HEK293T (cell line): Measurements from ENCODE around the gene AIRE.

ENCODE experiments used
- CTCF ChIA-PET: fragments of 350-600 bp; formaldehyde crosslinking; extraction: SDS; loops from one replicate; lab custom pipeline; 2021; ENCODE audit warnings: antibody characterized with exemption, inconsistent platforms; lab: Yijun Ruan, JAX
- POLR2A ChIA-PET: fragments of 350-600 bp; formaldehyde crosslinking; extraction: SDS; loops from one replicate; lab custom pipeline; 2020; ENCODE audit warnings: antibody characterized with exemption, inconsistent platforms; lab: Yijun Ruan, JAX
- DNase-seq: peaks from one replicate; pipeline ENCODE4 v3.0.0; 2012; ENCODE audit warnings: mixed read lengths; ENCODE audit errors: extremely low spot score
- ARNT ChIP-seq: fragments of 450-650 bp; IDR thresholded peaks from 2 replicates; pipeline ENCODE4 v1.6.1; 2017; ENCODE audit warnings: mild to moderate bottlenecking
- BHLHE40 ChIP-seq: fragments of 450-650 bp; IDR thresholded peaks from 2 replicates; pipeline ENCODE4 v1.6.1; 2016; ENCODE audit warnings: mild to moderate bottlenecking, moderate library complexity, borderline replicate concordance
- CTBP1 ChIP-seq: fragments of 450-650 bp; IDR thresholded peaks from 2 replicates; pipeline ENCODE4 v1.6.1; 2016; ENCODE audit warnings: borderline replicate concordance
- ELF4 ChIP-seq: fragments of 450-650 bp; IDR thresholded peaks from 2 replicates; pipeline ENCODE4 v1.6.1; 2017; ENCODE audit warnings: antibody characterized with exemption
- FOXA1 ChIP-seq: fragments of 450-650 bp; IDR thresholded peaks from 2 replicates; pipeline ENCODE4 v1.6.1; 2016; ENCODE audit warnings: mild to moderate bottlenecking
- FOXK2 ChIP-seq: fragments of 450-650 bp; IDR thresholded peaks from 2 replicates; pipeline ENCODE4 v1.6.1; 2016; ENCODE audit warnings: mild to moderate bottlenecking
- FOXM1 ChIP-seq: fragments of 450-650 bp; IDR thresholded peaks from 2 replicates; pipeline ENCODE4 v1.6.1; 2017; ENCODE audit warnings: mild to moderate bottlenecking, borderline replicate concordance
- HDGF ChIP-seq: fragments of 450-650 bp; IDR thresholded peaks from 2 replicates; pipeline ENCODE4 v1.6.1; 2017; ENCODE audit warnings: antibody characterized with exemption, borderline replicate concordance
- L3MBTL2 ChIP-seq: fragments of 450-650 bp; conservative IDR thresholded peaks from 2 replicates; pipeline ENCODE4 v1.6.1; 2016; ENCODE audit warnings: mild to moderate bottlenecking
- LEF1 ChIP-seq: fragments of 450-650 bp; IDR thresholded peaks from 2 replicates; pipeline ENCODE4 v1.6.1; 2017; ENCODE audit warnings: mild to moderate bottlenecking, borderline replicate concordance
- NFRKB ChIP-seq: fragments of 450-650 bp; IDR thresholded peaks from 2 replicates; pipeline ENCODE4 v1.6.1; 2016; ENCODE audit warnings: mild to moderate bottlenecking, moderate library complexity
- SP1 ChIP-seq: fragments of 450-650 bp; IDR thresholded peaks from 2 replicates; pipeline ENCODE4 v1.6.1; 2017
- SUZ12 ChIP-seq: fragments of 450-650 bp; IDR thresholded peaks from 2 replicates; pipeline ENCODE4 v1.6.1; 2016; ENCODE audit warnings: mild to moderate bottlenecking
- TARDBP ChIP-seq: fragments of 450-650 bp; IDR thresholded peaks from 2 replicates; pipeline ENCODE4 v1.6.1; 2016
- ZNF384 ChIP-seq: fragments of 450-650 bp; IDR thresholded peaks from 2 replicates; pipeline ENCODE4 v1.6.1; 2016
- TF ChIP-seq, protein P1 (sequence below): fragments of 450-650 bp; IDR thresholded peaks from 2 replicates; pipeline ENCODE4 v1.6.1; 2016

AIRE gene

DNA sequence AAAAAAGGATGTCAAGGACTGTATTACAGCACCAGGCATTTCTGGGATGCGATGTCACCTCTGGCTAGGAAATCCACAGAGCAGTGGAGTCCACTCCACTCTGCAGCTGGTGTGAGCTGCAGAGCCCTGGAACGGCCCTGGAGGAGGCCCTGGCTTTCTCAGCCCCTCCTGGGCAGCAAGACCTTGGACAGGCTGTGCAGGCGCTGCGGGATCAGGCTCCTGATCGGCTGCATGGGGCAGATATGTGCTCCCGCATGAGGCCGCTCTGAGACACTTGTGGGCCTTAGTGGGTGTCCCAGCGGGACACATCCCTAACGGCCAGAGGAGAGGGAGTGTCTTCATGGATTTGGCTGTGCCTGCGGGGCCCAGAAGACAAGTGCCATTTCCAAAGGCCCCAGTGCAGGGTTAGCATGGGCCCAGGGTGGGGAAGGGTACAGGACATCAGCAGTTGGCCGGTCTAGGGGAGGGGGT is 30.1 kb upstream of the AIRE start:
- CTCF ChIA-PET = interaction anchor here (0.6 kb wide), 1 partner anchor 21 kb away, joined by 4 read pairs; no protein-coding TSS in a partner anchor
- POLR2A ChIA-PET = no interaction called here
- no peak for DNase-seq
- TF ChIP-seq HDGF (no peak), SP1 (no peak), ARNT (no peak), FOXA1 (no peak), FOXM1 (no peak), SUZ12 (no peak), LEF1 (no peak), ZNF384 (no peak), L3MBTL2 (no peak), TARDBP (no peak), FOXK2 (no peak), NFRKB (no peak), CTBP1 (no peak), BHLHE40 (no peak), ELF4 (no peak)
- TF ChIP-seq, protein P1, sequence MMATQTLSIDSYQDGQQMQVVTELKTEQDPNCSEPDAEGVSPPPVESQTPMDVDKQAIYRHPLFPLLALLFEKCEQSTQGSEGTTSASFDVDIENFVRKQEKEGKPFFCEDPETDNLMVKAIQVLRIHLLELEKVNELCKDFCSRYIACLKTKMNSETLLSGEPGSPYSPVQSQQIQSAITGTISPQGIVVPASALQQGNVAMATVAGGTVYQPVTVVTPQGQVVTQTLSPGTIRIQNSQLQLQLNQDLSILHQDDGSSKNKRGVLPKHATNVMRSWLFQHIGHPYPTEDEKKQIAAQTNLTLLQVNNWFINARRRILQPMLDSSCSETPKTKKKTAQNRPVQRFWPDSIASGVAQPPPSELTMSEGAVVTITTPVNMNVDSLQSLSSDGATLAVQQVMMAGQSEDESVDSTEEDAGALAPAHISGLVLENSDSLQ = no peak

DNA sequence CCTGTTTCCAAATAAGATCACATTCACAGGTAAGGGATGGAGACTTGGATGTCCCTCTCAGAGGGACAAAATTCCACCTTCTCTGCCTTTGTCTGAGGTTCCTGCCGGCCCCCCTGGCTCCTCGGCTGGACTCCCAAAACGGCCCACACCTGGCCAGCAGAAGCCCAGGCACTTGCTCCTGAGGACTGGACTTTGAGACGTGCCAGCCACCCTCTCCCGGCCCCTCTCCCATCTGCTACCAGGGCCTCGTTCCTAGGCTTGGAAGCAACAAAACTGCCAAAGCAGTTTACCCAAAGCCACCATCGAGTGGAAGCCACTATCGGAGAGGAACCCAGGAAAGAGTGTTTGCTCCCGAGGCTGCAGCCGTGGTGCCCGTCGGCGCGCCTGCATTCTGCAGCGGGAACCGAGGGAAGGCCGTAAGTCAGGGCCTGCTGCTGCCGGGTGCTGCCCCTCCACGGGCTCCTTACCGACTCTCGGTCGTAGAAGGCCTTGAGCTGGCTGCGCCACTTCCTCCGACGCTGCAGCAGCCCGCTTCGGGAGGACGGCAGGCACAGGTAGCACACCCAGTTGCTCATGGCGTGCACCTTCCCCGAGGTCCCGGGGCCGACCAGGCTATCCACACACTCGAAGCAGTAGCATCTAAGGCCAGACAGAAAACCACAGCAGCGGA is 27.5 kb upstream of the AIRE start:
- CTCF ChIA-PET = no interaction called here
- no peak for DNase-seq
- TF ChIP-seq HDGF (no peak), SUZ12 (no peak), TARDBP (no peak), LEF1 (no peak), CTBP1 (no peak), NFRKB (no peak), SP1 (no peak), FOXM1 (no peak), BHLHE40 (no peak), ARNT (no peak), L3MBTL2 (no peak), FOXA1 (no peak), ELF4 (no peak), ZNF384 (no peak), FOXK2 (no peak)
- TF ChIP-seq, protein P1 = no peak
- POLR2A ChIA-PET = no interaction called here

DNA sequence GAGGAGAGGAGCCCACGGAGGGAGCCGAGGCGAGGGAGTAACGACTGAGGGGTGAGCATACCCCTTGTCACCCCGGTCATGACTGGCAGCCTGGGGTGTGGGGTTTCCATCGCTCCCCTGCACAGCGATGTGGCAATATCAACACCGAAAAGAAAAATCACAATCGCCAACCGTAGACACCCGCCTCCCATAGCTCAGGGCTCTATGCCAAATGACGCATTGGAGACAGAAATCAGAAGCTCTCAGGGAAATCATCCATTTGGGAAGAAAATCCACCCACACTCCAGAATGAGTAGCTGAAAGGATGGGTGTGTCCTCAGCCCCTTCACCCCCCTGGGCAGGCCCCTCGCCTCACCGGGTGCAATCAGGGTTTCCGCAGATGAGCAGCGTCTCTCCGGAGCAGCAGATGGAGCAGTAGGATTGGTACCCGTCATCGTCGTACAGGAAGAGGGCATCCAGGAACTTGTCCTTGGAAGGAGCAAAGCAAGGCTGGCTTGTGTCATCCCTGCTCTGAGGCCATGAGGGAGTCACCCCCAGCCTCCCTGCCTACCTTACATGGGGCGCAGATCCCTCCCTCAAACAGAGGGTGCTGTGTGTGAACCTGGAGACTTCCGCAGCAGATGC is 26.5 kb upstream of the AIRE start:
- POLR2A ChIA-PET = no interaction called here
- DNase-seq = no peak
- CTCF ChIA-PET = no interaction called here
- no peak for TF ChIP-seq CTBP1
- no peak for TF ChIP-seq FOXA1
- no peak for TF ChIP-seq SUZ12
- no peak for TF ChIP-seq BHLHE40
- no peak for TF ChIP-seq L3MBTL2
- no peak for TF ChIP-seq LEF1

DNA sequence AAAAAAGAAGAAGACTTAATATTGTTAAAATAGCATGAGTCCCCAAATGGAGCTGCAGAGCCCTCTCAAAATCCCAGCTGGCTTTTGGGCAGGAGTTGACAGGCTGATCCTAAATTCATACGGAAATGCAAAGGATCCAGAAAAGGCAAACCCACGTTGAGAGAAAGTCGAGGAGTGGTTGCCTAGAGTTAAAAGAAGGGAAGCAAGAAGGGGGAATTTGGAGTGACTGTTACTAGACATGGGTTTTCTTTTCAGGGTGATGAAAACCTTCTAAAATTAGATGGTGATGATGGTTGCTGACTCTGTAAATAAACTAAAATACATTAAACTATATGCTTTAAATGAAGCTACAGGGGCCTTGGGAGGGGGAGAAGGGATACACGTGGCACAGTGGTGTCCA is 25.6 kb upstream of the AIRE start:
- TF ChIP-seq L3MBTL2 = no peak
- TF ChIP-seq ELF4 = no peak
- TF ChIP-seq FOXK2 = no peak
- no peak for TF ChIP-seq NFRKB
- TF ChIP-seq LEF1 = no peak
- no peak for TF ChIP-seq TARDBP
- no peak for TF ChIP-seq ZNF384
- no peak for TF ChIP-seq ARNT
- CTCF ChIA-PET = no interaction called here
- POLR2A ChIA-PET = no interaction called here
- no peak for DNase-seq

DNA sequence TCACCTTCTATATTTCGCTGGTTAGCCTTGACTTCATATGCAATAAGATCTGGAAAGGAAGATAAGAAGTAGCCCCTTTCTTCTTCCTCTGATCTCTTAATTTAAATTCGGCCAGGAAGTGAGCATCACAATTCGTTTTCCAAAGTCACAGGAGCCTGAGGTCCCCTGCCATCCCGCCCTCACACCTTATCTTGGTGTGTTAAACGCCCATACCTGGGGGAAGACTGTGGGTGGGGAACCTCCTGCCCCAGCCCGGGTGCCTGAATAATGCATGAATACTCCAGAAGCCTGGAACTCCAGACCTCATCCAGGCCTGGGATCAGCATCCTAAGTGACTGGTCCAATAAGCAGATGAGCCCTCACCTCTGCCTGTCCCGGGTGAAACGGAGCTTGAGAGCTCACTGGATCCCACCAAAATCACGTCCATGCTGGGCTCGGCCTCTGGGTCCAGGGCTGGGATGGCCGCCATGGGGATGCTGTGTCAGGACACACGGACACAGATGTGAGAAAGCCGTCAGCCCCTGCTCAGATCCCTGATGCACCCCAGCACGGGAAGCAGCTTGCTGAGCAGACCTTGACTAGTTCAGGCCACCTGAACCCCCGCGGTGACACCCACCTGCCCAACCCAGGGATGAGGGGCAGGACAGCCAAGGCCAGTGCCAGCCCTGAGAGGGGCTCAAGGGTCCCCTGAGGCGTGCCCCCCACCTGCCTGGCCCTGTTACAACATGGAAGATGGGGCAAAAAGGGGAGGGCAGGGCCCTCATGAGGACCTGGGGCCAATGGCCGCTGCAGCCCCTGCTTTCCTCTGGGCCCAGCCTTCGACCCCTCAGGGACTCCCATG is 24.7 kb upstream of the AIRE start:
- DNase-seq = no peak
- ChIA-PET POLR2A (no interaction called here), CTCF (no interaction called here)
- TF ChIP-seq BHLHE40 = no peak
- TF ChIP-seq ELF4 = no peak
- TF ChIP-seq FOXK2 = no peak
- TF ChIP-seq CTBP1 = no peak
- TF ChIP-seq TARDBP = no peak
- no peak for TF ChIP-seq LEF1
- TF ChIP-seq HDGF = no peak
- TF ChIP-seq, protein P1 = no peak
- TF ChIP-seq FOXA1 = no peak
- TF ChIP-seq NFRKB = no peak
- TF ChIP-seq ZNF384 = no peak
- no peak for TF ChIP-seq ARNT
- TF ChIP-seq SUZ12 = no peak
- TF ChIP-seq FOXM1 = no peak
- TF ChIP-seq L3MBTL2 = no peak
- TF ChIP-seq SP1 = no peak
